ENCODE measurements around the gene TMEM63A.
A peak's percentile ranks its signal among the peaks of the same experiment; 100 is the strongest.

Gene TMEM63A

DNA sequence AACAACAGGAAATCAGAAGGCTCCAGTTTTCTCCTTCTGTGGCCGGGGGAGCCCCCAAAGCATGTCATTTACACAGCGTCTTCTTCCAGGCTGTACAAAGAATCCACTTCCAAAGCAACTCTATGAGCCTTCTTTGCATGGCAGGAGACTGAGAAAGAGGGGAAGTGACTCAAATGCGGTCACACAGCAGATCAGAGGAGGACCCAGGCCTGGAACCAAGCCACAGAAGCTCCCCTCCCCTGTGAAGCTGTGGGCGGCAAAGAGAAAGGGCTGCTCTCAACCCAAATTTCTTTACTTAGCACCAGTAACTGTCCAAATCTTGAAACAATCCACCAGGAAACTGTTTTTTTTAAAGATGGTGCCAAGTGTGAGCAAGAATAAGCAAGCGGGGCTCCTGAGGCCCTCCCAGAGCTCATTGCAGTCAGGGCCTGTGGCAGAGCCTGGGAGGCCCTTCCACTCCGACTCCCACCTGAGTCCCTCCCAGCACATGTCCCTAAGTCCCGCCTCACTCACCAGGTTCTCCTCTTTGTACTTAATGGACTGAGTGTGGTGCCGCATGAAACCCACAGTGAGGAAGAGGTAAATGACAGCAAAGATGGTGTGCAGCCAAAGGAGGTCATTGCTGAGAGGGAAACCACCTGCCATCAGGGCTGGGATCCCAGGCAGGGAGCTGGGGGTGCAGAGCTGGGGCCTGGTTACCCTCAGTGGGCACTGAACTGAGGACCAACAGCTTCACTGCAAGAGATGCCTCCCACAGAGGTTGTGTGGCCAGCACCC lies 15.9 kb downstream of the TMEM63A start:
- peak; percentile 85 for DNase-seq (ENCODE audit: low read depth)

DNA sequence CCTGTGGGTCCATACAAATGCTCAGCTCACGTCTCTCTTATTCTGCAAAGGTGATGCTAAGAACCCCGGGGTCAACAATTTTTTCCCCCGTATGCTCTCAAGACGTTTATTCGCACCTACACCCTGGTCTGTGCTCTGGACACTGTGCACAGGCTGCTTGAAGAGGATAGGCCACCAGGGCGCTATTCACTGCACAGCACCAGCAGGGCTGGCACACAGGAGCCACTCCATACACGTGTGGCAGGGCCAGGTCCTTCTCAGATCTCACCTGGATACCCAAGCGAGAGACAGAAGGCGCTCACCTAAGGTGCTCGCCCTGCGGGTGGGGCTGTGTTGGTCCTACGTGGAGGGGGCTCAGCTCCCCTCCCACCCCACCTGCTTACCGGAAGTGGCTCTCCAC lies 16.7 kb downstream of the TMEM63A start:
- DNase-seq (ENCODE audit: low read depth) = no peak

DNA sequence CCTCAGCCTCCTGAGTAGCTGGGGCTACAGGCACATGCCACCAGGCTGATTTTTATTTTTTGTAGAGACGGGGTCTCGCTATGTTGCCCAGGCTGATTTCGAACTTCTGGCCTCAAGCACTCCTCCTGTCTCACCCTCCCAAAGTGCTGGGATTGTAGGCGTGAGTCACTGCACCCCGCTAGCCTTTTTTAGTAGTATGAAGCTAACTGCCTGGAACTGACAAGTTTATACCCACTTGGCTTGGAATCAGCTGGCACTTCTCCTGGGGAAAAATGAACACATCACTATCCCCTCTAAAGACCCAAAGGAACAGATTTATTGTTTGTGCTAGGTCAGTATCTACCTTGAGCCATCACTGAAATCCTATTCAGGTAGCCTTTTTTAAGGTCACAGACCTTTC lies 19.0 kb downstream of the TMEM63A start:
- DNase-seq (ENCODE audit: low read depth) = no peak

DNA sequence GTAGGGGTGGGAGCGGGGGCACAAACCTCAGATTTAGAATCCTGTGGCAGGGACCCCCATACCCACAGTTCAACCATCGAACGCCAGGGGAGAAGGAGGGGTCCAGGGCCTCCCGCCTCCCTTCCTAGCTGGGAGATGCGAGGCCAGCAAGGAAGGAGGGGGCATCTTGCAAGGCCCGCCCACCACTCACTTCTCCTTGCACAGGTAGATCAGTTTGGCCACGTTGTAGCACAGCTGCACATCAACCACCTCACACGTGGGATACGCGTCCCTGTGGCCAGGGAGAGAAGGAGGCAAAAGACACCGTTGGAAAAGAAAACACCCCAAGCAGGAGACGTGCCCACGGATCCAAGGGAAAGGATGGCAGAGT lies 19.6 kb downstream of the TMEM63A start:
- no peak for DNase-seq (ENCODE audit: low read depth)

DNA sequence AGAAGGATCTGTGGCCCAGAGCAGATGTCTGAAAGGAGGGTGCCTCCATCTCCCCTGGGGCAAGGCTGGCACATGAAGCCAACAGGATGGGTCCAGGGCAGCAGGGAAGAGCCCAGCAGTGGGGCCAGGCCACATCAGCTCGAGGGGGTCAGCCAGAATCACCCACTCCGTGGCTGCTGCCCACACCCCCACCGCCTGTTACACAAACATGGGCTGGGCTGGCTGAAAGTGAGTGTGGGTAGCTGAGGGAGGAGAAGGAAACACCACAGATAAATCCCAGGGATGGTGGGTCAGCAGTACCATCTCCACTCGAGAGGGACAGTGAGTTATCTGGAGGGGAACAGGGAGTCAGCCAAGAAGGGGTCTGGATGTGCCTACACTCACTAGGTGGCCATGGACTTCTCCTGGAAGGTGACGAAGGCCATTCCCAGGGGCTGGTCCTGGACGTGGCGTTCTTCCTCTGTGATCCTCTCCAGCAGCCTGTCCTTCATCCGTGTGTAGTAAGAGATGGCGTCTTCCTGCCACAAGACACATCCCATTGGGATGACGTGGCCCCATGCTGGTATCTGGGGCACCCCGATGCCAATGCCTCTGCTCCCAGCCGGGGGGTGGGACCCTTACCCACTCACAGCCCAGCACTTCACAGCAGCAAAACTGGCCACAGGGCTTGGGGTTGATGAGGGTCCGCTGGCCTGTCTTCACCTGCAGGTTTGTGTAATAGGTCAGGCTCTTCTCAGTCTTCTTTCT lies 20.2 kb downstream of the TMEM63A start:
- no peak for DNase-seq (ENCODE audit: low read depth)

DNA sequence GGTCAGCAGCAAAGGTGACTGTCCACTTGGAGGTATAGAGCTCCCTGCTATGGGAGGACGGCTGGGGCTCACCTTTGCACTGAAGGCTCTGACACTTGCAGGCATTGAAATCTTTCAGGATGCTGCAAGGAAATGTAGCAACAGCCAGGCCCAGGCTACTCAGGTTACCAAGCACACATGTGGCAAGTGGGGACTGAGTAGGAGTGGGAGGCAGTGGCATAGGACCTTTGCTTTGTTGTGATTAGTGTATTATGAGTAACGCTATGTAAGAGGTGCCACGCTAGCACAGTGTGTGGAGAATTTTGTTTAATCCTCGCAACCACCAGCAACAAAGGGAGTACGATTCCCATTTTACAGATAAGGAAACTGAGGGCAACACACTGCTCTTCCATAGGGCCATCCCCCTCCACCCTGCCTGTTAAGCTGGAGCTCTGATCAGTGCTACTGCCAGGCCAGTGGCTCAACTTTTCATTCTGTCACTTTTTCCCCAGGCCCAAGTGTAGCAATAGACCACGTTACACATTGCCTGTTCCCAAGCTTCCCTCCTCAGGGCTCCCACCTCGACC lies 21.2 kb downstream of the TMEM63A start:
- DNase-seq (ENCODE audit: low read depth) = no peak

DNA sequence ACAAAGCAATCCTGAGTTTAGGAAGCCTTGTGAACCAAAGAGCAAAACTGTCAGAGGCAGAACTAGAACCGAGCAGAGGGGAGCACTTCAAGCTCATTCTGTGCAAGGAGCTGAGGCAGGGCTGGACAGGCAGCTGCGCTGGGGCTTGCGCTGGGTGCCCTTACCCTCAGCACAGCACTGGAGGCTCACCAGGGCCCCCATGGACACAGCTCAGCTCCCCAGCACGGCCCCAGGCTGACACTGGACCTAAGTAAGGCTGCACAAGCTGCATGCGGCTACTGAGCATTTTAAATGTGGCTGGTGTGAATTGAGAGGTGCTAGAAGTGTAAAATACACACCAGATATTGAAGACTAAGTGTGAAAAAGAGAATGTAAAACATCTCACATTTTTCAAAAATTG lies 22.1 kb downstream of the TMEM63A start:
- no peak for DNase-seq (ENCODE audit: low read depth)

DNA sequence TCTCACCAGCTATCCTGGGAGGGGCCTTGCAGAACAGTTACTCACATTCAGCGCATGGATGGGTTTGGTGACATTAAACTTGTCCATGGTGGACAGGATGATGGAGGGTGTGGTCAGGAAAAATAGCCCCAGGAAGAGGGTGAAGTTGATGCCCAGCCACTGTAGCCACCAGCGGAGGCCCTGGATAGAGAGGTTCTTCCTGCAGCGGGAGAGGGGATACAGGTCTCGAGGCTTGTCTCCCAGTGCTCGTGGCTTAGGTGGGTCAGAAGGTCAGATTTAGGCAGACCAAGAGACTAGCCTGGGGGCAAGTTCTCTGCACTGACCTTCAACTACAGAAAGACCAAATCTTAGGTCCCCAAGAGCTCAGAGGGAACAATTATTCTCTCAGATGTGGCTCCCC lies 23.0 kb downstream of the TMEM63A start:
- no peak for DNase-seq (ENCODE audit: low read depth)

DNA sequence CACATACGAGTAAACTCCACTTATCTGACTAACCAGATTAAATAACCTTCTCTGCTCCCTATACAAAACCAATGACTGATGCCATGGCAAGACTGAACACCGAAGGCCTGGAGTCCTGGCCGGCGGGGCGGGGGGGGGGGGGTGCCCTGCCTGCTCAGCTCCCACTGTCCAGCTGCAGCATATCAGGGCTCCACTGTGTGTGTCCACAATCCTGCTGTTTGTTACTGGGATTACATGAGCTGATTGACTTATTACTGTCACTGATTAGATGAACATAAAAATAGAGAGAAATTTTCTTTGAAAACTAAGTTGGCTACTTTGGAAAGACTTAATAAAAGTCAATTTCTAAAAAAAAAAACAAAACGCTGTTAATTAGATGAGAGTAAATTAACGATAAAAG lies 24.9 kb downstream of the TMEM63A start:
- DNase-seq (ENCODE audit: low read depth) = no peak

DNA sequence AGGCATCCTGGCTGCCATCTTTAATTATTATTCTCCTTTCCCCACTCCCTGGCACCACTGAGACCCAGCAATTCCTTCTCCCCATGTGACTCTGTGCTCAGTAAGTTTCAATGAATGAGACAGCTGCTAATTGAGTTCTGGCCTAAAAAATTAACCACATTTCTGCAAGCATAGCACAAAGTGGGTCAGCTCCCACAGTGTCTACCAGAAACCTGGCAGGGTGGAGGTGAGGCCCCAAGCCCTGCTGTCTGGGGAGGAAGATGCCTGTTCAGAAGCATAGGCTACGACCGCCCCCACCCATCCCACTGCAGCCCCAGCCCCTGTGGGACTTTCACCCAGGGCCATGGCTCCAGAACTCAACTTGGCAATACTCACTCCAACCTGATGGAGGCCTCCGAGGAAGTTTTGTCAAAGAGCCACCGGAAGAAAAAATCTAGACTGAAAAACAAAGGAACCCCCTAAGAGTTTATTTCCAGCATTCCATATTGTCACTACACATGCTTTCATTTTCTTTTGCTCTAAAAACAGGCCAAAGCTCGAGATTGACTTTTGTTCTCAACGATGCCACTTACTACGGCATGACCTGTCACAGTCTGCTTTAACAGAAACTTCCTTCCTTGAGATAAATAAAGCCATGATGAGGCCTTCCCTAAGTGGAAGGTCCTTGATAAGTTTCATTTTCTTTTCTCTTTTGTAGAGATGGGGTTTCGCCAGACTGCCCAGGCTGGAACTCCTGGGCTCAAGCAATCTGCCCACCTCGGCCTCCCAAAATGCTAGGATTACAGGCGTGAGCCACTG lies 26.5 kb downstream of the TMEM63A start:
- no peak for DNase-seq (ENCODE audit: low read depth)

DNA sequence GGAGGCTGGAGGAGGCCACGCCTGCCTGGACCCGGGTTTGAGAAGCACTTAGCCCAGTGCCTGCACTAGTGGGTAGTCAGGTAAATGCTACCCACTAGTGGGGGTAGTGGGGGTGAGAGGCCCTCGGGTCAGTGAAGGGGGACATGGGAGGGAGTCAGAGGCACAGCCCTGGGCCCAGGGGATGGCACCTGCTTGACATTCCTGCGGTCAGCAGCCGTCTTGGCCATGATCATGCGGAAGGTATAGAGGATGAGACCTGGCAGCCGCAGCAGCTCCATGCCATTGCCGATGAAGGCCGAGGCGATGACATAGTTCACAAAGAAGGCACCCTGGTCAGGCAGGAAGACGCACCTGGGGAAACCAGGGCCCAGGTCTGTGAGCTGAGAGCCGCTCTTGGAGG lies 28.7 kb downstream of the TMEM63A start:
- DNase-seq (ENCODE audit: low read depth) = no peak

DNA sequence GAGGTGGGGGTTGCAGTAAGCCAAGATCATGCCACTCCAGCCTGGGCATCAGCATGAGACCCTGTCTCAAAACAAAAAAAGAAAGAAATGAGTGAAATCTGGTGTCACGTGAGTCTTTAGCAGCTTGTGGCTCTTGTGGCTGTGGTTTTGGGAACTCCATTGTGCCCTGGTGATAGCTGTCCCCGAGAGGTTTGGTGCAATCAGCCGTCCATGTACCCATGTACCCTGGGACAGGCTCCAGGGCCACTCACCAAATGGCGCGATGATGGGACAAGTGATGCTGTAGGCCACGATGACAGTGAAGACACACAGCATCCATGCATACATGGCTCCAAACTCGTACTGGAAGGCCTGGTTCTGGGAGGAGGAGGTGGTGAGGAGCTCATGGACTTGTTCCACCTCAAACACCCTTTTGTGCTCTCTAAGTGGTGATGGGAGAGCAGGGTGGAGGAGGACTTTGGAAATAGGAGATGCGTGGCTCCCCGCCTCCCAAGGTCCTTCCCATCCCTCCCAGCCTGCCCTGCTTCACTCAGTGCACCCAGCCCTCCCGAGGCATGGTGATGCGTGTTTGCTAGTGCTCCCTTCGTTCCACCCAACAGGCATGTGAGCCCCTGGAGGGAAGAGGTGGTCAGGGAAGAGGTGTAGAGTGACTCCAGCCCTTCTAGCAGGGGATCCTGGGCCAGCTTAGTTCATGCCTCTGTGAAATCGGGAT lies 29.6 kb downstream of the TMEM63A start:
- DNase-seq (ENCODE audit: low read depth) = no peak

DNA sequence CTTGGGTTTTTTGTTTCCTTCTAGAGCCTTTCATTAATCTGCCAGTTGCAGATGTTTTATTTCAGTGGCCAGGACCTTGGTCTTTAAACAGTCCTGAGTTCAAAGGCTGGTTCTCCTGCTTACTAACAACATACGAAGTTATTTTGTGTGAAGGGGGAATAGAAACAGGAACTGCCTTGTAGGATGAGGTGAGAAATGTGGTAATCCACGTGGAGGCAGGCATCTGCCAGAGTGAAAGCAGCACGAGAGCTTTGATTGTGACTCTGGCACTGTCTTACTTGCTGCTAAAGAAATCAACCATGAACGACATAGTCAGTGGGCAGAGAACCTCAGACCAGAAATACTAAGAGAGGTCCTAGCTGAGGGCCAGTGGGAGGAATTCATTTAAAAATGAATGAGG lies 30.4 kb downstream of the TMEM63A start:
- DNase-seq (ENCODE audit: low read depth) = no peak

DNA sequence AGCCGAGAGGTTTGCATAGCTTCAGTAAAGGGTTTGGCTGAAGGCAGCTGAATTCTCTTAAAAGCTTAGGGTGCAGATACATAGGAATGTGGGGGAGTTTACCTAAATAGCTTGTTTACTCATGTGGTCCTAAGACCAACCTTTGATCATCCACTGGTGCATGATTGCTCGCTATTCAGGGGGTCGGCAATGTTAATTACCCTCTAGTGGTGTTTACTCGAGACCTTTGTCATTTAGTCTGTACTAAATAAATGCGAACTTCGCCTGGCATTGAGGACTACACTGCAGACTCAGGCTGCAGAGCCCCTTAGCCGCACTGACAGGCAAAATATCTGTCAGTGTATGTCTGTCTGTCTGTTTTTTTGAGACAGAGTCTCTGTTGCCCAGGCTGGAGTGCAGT lies 31.8 kb downstream of the TMEM63A start:
- no peak for DNase-seq (ENCODE audit: low read depth)

DNA sequence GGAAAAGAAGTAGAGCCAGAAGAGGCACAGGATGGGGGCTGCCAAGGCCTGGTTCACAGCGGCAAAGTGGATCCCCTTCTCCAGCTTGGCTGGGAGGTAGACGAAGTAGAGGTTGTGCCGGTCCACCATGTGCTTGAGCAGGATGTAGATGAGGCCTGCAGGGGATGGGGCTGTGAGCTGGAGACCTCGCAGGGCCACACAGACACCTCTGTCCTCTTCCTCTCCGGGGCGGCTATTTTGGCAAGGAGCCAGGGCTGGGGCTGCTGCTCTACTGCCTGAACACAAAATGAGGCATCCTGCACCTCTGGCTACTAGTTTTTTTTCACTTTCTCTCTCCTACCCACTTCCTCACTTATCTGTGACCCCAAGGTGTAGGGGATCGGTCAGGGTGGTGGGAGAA lies 32.3 kb downstream of the TMEM63A start:
- DNase-seq (ENCODE audit: low read depth) = no peak

DNA sequence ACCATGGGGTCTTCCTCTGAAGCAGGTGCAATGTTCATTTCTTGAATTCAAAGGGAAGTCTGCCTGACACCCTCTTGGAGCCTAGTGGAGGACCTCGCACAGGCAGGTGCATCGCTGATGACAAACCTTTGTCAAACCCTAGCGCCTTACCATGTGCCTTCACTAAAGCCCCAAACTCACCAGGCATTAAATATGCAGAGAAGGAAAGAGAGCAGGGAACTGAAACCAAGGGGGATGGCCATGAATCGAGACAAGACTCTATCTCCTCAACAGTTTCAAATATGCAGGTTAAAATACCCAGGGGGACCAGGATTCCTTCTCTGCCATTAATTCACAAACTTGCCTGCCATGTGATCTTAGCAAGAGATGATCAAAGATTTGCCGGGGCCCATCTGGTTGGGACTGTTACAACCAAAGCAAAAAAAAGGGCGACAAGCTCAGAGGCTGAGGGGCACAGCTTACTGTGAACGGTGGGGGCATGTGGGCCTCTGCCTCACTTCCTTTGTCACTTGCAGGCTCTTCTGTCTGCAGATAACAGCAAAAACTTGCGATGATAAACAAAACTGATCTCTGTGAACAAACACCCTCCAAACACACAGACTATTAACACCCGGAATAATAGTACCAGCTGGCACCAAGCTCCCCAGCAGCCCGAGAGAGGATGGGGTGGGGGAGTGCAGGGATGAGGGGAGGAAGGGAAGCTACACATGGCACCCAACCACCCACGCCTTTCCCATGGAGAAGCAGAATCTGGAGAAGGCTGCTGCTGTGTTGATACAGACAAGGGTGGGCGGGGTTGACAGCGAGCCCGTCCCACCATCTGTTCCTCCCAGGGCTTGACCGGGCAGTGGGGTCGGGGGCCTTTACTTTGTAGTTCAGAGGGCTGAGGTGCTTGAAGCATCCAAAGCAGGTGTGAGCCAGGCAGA lies 33.9 kb downstream of the TMEM63A start:
- DNase-seq (ENCODE audit: low read depth) = no peak

DNA sequence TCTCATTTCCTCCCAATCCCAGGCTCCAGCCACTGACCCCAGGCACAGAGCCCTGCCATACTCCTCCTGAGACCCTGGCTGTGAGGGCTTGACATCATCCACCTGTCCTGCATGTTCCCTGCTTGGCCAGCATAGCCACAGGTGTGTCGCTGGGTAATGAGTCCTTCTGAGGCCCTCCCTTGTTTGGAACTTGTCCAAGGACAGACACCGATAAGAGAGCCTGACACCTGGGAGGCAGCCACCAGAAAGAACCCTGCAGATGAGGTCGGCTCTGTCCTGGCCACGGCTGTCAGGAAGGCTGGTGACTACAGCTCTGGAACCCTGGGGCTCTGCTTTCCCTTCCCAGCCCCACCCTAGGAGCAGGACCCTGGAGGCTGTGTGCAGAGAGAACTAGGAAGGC lies 34.6 kb downstream of the TMEM63A start:
- DNase-seq (ENCODE audit: low read depth) = no peak

DNA sequence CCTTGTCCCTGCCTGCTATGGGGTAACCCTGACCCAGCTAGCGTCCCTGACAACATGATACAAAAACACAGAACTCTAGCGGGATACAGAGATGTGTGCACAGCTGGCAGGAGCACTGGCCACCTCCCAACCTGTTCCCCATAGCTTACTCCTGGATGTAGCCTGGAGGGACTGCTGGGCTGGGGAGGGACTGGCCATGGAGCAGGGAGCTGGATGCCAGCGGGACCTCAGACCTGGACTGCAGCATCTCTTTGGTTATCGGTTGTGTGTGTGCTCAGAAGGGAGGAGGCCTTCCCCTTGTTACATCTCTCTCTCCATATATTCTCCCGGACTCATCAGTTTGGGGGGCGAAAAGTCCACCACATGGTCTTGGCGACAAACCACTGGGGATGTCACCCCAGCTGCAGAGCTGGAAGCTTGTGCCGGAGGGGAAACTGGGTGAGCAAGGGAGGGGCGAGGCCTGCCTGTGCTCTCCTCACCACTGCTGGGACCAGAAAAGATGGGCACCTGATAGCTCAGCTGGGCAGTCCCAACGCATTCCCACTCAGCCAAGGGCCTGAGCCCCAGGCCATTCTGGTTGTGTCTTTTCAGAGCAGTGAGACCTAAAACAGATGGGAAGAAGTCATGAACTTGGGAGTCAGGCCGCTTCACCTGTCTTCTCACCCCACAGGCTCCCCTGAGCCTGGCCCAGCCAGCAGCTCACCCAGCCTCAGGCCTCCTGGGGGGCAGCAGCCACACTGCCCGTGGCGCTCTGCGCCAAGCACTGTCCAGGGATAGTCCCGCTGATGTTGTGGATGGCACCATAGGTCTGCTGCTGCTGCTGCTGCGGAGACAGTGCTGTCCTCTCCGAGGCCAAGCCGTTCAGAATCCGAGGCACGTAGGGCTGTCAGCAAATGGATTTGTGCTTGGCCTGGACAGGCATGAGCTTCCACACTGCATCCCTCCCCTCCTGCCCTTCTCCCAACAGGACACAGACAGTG lies 35.6 kb downstream of the TMEM63A start:
- no peak for DNase-seq (ENCODE audit: low read depth)

DNA sequence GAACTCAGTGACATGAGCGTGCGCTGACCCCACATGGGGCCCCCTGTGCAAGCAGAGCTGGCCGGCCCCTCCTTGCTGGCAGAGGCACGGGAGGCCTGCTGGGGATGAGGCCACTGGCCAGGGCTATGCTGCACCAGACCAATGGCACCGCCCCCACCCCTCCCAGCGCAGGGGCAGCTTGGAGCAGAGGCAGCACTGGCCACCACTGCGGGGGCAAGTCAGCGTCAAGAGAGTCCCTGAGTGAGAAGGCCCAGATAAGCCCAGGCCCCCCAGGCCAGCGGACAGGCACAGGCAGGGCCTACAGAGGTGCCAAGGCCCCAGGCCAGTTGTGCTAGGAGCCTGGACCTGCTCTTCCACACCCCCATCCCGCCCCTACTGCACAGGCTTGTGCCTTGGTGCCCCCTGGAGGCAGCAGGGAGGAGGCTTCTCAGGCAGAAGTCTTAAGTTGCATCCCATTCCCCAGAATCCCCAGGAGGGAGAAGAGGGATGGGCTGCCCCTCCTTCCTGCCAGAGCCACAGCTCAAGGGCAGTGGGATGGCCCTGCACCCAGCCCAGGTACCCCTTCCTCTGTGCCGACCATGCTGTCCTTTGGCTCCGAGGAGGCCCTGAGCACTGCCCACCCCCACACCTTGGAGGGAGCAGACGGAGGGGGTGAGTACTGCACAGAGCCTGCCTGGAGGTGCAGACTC lies 36.5 kb downstream of the TMEM63A start:
- DNase-seq (ENCODE audit: low read depth) = peak; percentile 77

Data from ELR (cell line).